CD14-positive monocyte (primary cell): ENCODE measurements around the gene ZFP64. TPM values are rescaled to one million over a fixed set of nuclear protein-coding genes. Genes with fewer than 3 reads are reported as not detected.

Experiments
- DNase-seq, 3 donors: peaks; one replicate each; pipeline ENCODE4 v3.0.0-alpha.2; 2011 to 2022
- H2AFZ ChIP-seq: 2 replicates; pipeline ENCODE4 v1.6.0; 2012; ENCODE audit warnings: mild to moderate bottlenecking, low read depth, low read length, inconsistent platforms; ENCODE audit not compliant: insufficient read depth, poor library complexity, severe bottlenecking
- H3K27ac ChIP-seq, 2 donors: 1 replicate in 1 of 2; 2 replicates in 1 of 2; pipeline ENCODE4 v1.5.1; 2012 to 2013; ENCODE audit warnings: low read length in 2 of 2, control low read depth in 1 of 2, inconsistent platforms in 1 of 2, low read depth in 1 of 2, mild to moderate bottlenecking in 1 of 2
- H3K27me3 ChIP-seq, 2 donors: one replicate each; pipeline versions ENCODE4 v1.6.0 to v1.6.1; 2011 to 2013; ENCODE audit warnings: low read length in 2 of 2; ENCODE audit not compliant: control insufficient read depth in 2 of 2, insufficient read depth in 2 of 2
- H3K36me3 ChIP-seq, 2 donors: replicated peaks in 1 of 2; 1 replicate in 1 of 2; 2 replicates in 1 of 2; pipeline versions ENCODE4 v1.5.1 to v1.6.1; 2012 to 2013; ENCODE audit warnings: low read length in 2 of 2, control low read depth in 1 of 2, inconsistent platforms in 1 of 2, mild to moderate bottlenecking in 1 of 2; ENCODE audit not compliant: insufficient read depth in 2 of 2, control insufficient read depth in 1 of 2
- H3K4me1 ChIP-seq, 2 donors: 1 replicate in 1 of 2; 2 replicates in 1 of 2; pipeline versions ENCODE4 v1.5.1 to v1.6.1; 2012 to 2013; ENCODE audit warnings: low read length in 2 of 2, control low read depth in 1 of 2, inconsistent platforms in 1 of 2, mild to moderate bottlenecking in 1 of 2, moderate library complexity in 1 of 2; ENCODE audit not compliant: insufficient read depth in 2 of 2, control insufficient read depth in 1 of 2
- H3K4me2 ChIP-seq: replicated peaks from 2 replicates; pipeline ENCODE3; 2012; ENCODE audit warnings: low read length, moderate library complexity, mild to moderate bottlenecking; ENCODE audit not compliant: poor library complexity, severe bottlenecking; ENCODE audit errors: extremely low read depth
- H3K4me3 ChIP-seq, 3 experiments: fragments of 200-600 bp in 1 of 3; sonication (generic) in 1 of 3; replicated peaks in 1 of 3; 1 replicate in 2 of 3; 2 replicates in 1 of 3; pipeline ENCODE4 v1.5.1; 2011 to 2013; ENCODE audit warnings: low read length in 3 of 3, mild to moderate bottlenecking in 3 of 3, control low read depth in 2 of 3, low read depth in 2 of 3, inconsistent platforms in 1 of 3, moderate library complexity in 1 of 3
- H3K79me2 ChIP-seq: 2 replicates; pipeline ENCODE4 v1.6.0; 2012; ENCODE audit warnings: mild to moderate bottlenecking, control low read depth, inconsistent platforms, low read length, moderate library complexity; ENCODE audit not compliant: insufficient read depth
- H3K9ac ChIP-seq: 2 replicates; pipeline ENCODE4 v1.6.0; 2017; ENCODE audit warnings: low read length, mild to moderate bottlenecking; ENCODE audit not compliant: insufficient read depth, poor library complexity, severe bottlenecking
- H3K9me3 ChIP-seq, 2 donors: replicated peaks in 1 of 2; 1 replicate in 1 of 2; 2 replicates in 1 of 2; pipeline versions ENCODE4 v1.5.1 to v1.6.1; 2012 to 2013; ENCODE audit warnings: low read length in 2 of 2, control low read depth in 1 of 2; ENCODE audit not compliant: control insufficient read depth in 1 of 2, insufficient read depth in 1 of 2
- H4K20me1 ChIP-seq: 2 replicates; pipeline ENCODE4 v1.6.0; 2012; ENCODE audit warnings: mild to moderate bottlenecking, low read length, control low read depth, moderate library complexity; ENCODE audit not compliant: insufficient read depth
- H3K27ac Mint-ChIP-seq, 7 donors: one replicate each; pipeline ENCODE4 v1.8.0; 2020; ENCODE audit warnings: mild to moderate bottlenecking in 7 of 7, mixed read lengths in 7 of 7, moderate library complexity in 6 of 7, inconsistent platforms in 2 of 7
- H3K27me3 Mint-ChIP-seq, 3 donors: one replicate each; pipeline ENCODE4 v1.8.0; 2021 to 2022; ENCODE audit warnings: low read depth in 3 of 3, mild to moderate bottlenecking in 3 of 3, mixed read lengths in 3 of 3, moderate library complexity in 3 of 3, inconsistent platforms in 1 of 3
- H3K36me3 Mint-ChIP-seq, 2 donors: one replicate each; pipeline ENCODE4 v1.8.0; 2020; ENCODE audit warnings: mixed read lengths in 2 of 2, inconsistent platforms in 1 of 2, mild to moderate bottlenecking in 1 of 2
- H3K4me1 Mint-ChIP-seq: one replicate; pipeline ENCODE4 v1.8.0; 2020; ENCODE audit warnings: mild to moderate bottlenecking, mixed read lengths
- H3K4me3 Mint-ChIP-seq, 2 donors: one replicate each; pipeline ENCODE4 v1.8.0; 2020; ENCODE audit warnings: mild to moderate bottlenecking in 2 of 2, mixed read lengths in 2 of 2, moderate library complexity in 1 of 2
- H3K9me3 Mint-ChIP-seq, 7 donors: one replicate each; pipeline ENCODE4 v1.8.0; 2020 to 2022; ENCODE audit warnings: mixed read lengths in 7 of 7, mild to moderate bottlenecking in 6 of 7, moderate library complexity in 6 of 7, inconsistent platforms in 2 of 7
- CTCF ChIP-seq: fragments of 200-600 bp; IDR thresholded peaks from one replicate; pipeline ENCODE4 v1.8.0; 2022; ENCODE audit warnings: antibody characterized with exemption, mild to moderate bottlenecking
- WGBS: methylation state at CpG from one replicate; pipeline ENCODE4 v1.1.5; 2013; ENCODE audit warnings: missing lambda C conversion rate; ENCODE audit not compliant: insufficient coverage; 5-methylcytosine and 5-hydroxymethylcytosine counted together
- intact Hi-C, 2 donors: fragments of 100-400 bp; cut with micrococcal nuclease; formaldehyde crosslinking; loops; one replicate each; pipeline versions ENCODE4 v1.15.0 to v1.15.1; 2023
- polyA plus RNA-seq, 3 donors: library from polyadenylated mRNA; depleted of rRNA in 1 of 3; unstranded in 2 of 3; stranded (reverse) in 1 of 3; fragments of 300-500 nt in 2 of 3; fragments of >200 nt in 1 of 3; fragmentation: Illumina TruSeq in 2 of 3; gene quantifications; 1 replicate in 2 of 3; 2 replicates in 1 of 3; pipeline ENCODE4 v1.2.3, GENCODE V29; 2012 to 2021

ZFP64 gene
- polyA plus RNA-seq, 3 donors, result 2.9 to 7.3 (median 4.9) TPM

GRCh38 chr20:52235129-52235528 is 43.5 kb upstream of the ZFP64 start:
- Histone ChIP-seq H3K4me2 (no peak overlapping the region), H3K4me1 (no peaks in the 10 kb centered on the region), H3K27me3 (no peaks in the 10 kb centered on the region), H3K9me3 (no peaks in the 10 kb centered on the region), H3K9ac (no peak overlapping the region), H2AFZ (no peak overlapping the region), H3K27ac (no peak overlapping the region), H3K36me3 (no peaks in the 10 kb centered on the region), H3K4me3 (no peak overlapping the region), H3K79me2 (no peaks in the 10 kb centered on the region), H4K20me1 (no peaks in the 10 kb centered on the region)
- intact Hi-C loops, result no loop called here
- H3K9me3 Mint-ChIP-seq, result peaks cover 0 to 1% (median 0%) of the 10 kb centered on the region in 7 donors
- no peak for DNase-seq
- 100% methylated on average over 3 of the region's 4 CpGs for WGBS
- H3K4me1 Mint-ChIP-seq, result no peaks in the 10 kb centered on the region
- peaks cover 0 to 7% (median 0%) of the 10 kb centered on the region in 3 donors for H3K27me3 Mint-ChIP-seq
- no peaks in the 10 kb centered on the region for H3K36me3 Mint-ChIP-seq
- H3K27ac Mint-ChIP-seq, result no peak overlapping the region
- no peak overlapping the region for H3K4me3 Mint-ChIP-seq
- TF ChIP-seq CTCF, result no peak

GRCh38 chr20:52234302-52235045 is 42.9 kb upstream of the ZFP64 start:
- Histone ChIP-seq H3K9me3 (no peaks in the 10 kb centered on the region), H3K4me1 (no peaks in the 10 kb centered on the region), H3K79me2 (no peaks in the 10 kb centered on the region), H3K27me3 (no peaks in the 10 kb centered on the region), H3K9ac (no peak overlapping the region), H3K27ac (no peak overlapping the region), H3K36me3 (no peaks in the 10 kb centered on the region), H4K20me1 (no peaks in the 10 kb centered on the region), H2AFZ (no peak overlapping the region), H3K4me3 (no peak overlapping the region), H3K4me2 (no peak overlapping the region)
- no peak for TF ChIP-seq CTCF
- Mint-ChIP-seq H3K27ac (no peak overlapping the region), H3K27me3 (peaks cover 0 to 7% (median 0%) of the 10 kb centered on the region in 3 donors), H3K36me3 (no peaks in the 10 kb centered on the region), H3K4me3 (no peak overlapping the region), H3K9me3 (peaks cover 0 to 1% (median 0%) of the 10 kb centered on the region in 7 donors), H3K4me1 (no peaks in the 10 kb centered on the region)
- DNase-seq, result no peak
- WGBS, result no CpG with 5 or more reads among the region's 1 CpG
- intact Hi-C loops, result no loop called here
